HepG2 (cell line): Measurements from ENCODE around the gene DDX50. TPM values are rescaled to one million over a fixed set of nuclear protein-coding genes. Genes with fewer than 3 reads are reported as not detected.
A peak's percentile ranks its signal among the peaks of the same experiment; 100 is the strongest.

Experiments used
- CBX1 ChIP-seq: IDR thresholded peaks from one replicate; pipeline ENCODE4 v1.6.1; 2016; ENCODE audit warnings: antibody characterized with exemption, low read depth
- CREM ChIP-seq, 2 experiments: sonication (generic) in 1 of 2; formaldehyde crosslinking in 1 of 2; IDR thresholded peaks; 2 replicates each; pipeline versions ENCODE4 v1.4.0 to v1.6.1; 2016 to 2020; ENCODE audit warnings: antibody characterized with exemption in 1 of 2, mild to moderate bottlenecking in 1 of 2, missing genetic modification reagents in 1 of 2
- ESRRA ChIP-seq: sonication (generic); formaldehyde crosslinking; IDR thresholded peaks from 2 replicates; pipeline ENCODE4 v1.5.1; 2020; ENCODE audit warnings: mild to moderate bottlenecking, low read depth, missing genetic modification reagents
- ETV5 ChIP-seq: IDR thresholded peaks from 2 replicates; pipeline ENCODE4 v1.6.1; 2018; ENCODE audit warnings: missing biosample characterization, missing genetic modification reagents, inconsistent platforms, borderline replicate concordance
- FIP1L1 ChIP-seq: fragments of 200-400 bp; formaldehyde crosslinking; IDR thresholded peaks from 2 replicates; pipeline ENCODE4 v1.6.1; 2018; ENCODE audit warnings: low read depth, mild to moderate bottlenecking, low read length, moderate library complexity, borderline replicate concordance; ENCODE audit not compliant: insufficient read depth
- FOXA3 ChIP-seq: IDR thresholded peaks from 2 replicates; pipeline ENCODE4 v1.6.1; 2016; ENCODE audit warnings: missing genetic modification reagents, missing compliant biosample characterization
- FUBP1 ChIP-seq: sonication (generic); formaldehyde crosslinking; IDR thresholded peaks from 2 replicates; pipeline ENCODE4 v1.5.1; 2020; ENCODE audit warnings: missing genetic modification reagents, mild to moderate bottlenecking, borderline replicate concordance
- HNF4A ChIP-seq: sonication (generic); formaldehyde crosslinking; IDR thresholded peaks from 2 replicates; pipeline ENCODE4 v1.4.0; 2020; ENCODE audit warnings: missing genetic modification reagents
- PAXIP1 ChIP-seq: sonication (generic); formaldehyde crosslinking; conservative IDR thresholded peaks from 2 replicates; pipeline ENCODE4 v1.4.0; 2020; ENCODE audit warnings: mild to moderate bottlenecking, missing genetic modification reagents, moderate library complexity
- REXO4 ChIP-seq: sonication (generic); formaldehyde crosslinking; IDR thresholded peaks from 2 replicates; pipeline ENCODE4 v1.8.0; 2022; ENCODE audit warnings: missing genetic modification reagents, mild to moderate bottlenecking, borderline replicate concordance
- SIX1 ChIP-seq: sonication (generic); formaldehyde crosslinking; IDR thresholded peaks from 2 replicates; pipeline ENCODE4 v1.4.0; 2020; ENCODE audit warnings: missing genetic modification reagents, borderline replicate concordance
- TSC22D2 ChIP-seq: sonication (generic); formaldehyde crosslinking; IDR thresholded peaks from 2 replicates; pipeline ENCODE4 v1.5.1; 2020; ENCODE audit warnings: missing genetic modification reagents, mild to moderate bottlenecking, borderline replicate concordance
- ZBTB39 ChIP-seq: sonication (generic); formaldehyde crosslinking; IDR thresholded peaks from 2 replicates; pipeline ENCODE4 v1.5.0; 2020; ENCODE audit warnings: missing genetic modification reagents
- ZNF274 ChIP-seq: sonication (generic); formaldehyde crosslinking; IDR thresholded peaks from 2 replicates; pipeline ENCODE4 v1.5.1; 2020; ENCODE audit warnings: mild to moderate bottlenecking, missing genetic modification reagents
- ZNF350 ChIP-seq: sonication (generic); formaldehyde crosslinking; IDR thresholded peaks from 2 replicates; pipeline ENCODE4 v1.4.0; 2020; ENCODE audit warnings: mild to moderate bottlenecking, low read depth, missing genetic modification reagents, borderline replicate concordance
- ZNF460 ChIP-seq: sonication (generic); formaldehyde crosslinking; IDR thresholded peaks from 2 replicates; pipeline ENCODE4 v1.5.1; 2020; ENCODE audit warnings: missing genetic modification reagents, mild to moderate bottlenecking, borderline replicate concordance
- ZNF878 ChIP-seq: sonication (generic); formaldehyde crosslinking; IDR thresholded peaks from 2 replicates; pipeline ENCODE4 v1.8.1; 2023; ENCODE audit warnings: mild to moderate bottlenecking, missing genetic modification reagents, moderate library complexity
- ZSCAN21 ChIP-seq: sonication (generic); formaldehyde crosslinking; IDR thresholded peaks from 2 replicates; pipeline ENCODE4 v1.8.0; 2022; ENCODE audit warnings: mild to moderate bottlenecking, missing genetic modification reagents, moderate library complexity, borderline replicate concordance
- ZSCAN31 ChIP-seq: sonication (generic); formaldehyde crosslinking; IDR thresholded peaks from 2 replicates; pipeline ENCODE4 v1.5.0; 2020; ENCODE audit warnings: low read depth, mild to moderate bottlenecking, missing genetic modification reagents
- ZSCAN9 ChIP-seq: IDR thresholded peaks from 2 replicates; pipeline ENCODE4 v1.6.1; 2016; ENCODE audit warnings: borderline replicate concordance
- polyA plus RNA-seq, 8 experiments: library from polyadenylated mRNA; depleted of rRNA in 3 of 8; stranded (reverse) in 7 of 8; unstranded in 1 of 8; fragments of >200 nt; fragmentation: Illumina TruSeq in 4 of 8; extraction: Trizol in 4 of 8; gene quantifications; 2 replicates each; pipeline versions ENCODE4 v1.2.1 to v1.2.3, GENCODE V29; 2011 to 2016; ENCODE audit warnings: low read depth in 4 of 8, missing spikeins in 1 of 8, mixed read lengths in 1 of 8; ENCODE audit not compliant: insufficient read depth in 1 of 8
- total RNA-seq, 5 experiments: library from RNA; depleted of rRNA; stranded (reverse); fragments of >200 nt; fragmentation: Illumina TruSeq; extraction: Trizol; gene quantifications; 2 replicates each; pipeline ENCODE4 v1.2.3, GENCODE V29; 2016; ENCODE audit warnings: low read depth in 1 of 5

Gene DDX50
- total and polyA plus RNA-seq, 2 of the 13 experiments (the other 11 are each of a cell fraction or from before 2014, with no cell fraction given) = 19.0 to 38.2 TPM

GRCh38 chr10:68876246-68877138 is 24.6 kb upstream of the DDX50 start (continued):
- TF ChIP-seq FIP1L1 (no peak), ZNF460 (CRISPR knock-in tag) (peak; percentile 33; the same call in 1 of the 2 replicates), CREM (IDR thresholded peaks at IDR 0.05) (peak; percentile 84), CREM (CRISPR knock-in tag; IDR thresholded peaks at IDR 0.05) (no peak), FOXA3 (peak; percentile 98), SIX1 (CRISPR knock-in tag) (peak; percentile 60; the same call in 1 of the 2 replicates), CBX1 (peak; percentile 64), ZSCAN21 (CRISPR knock-in tag) (0 out of 2 replicates have a peak, but pooled peaks have one; percentile 29), ESRRA (CRISPR knock-in tag) (peak; percentile 65; the same call in 1 of the 2 replicates), ZNF878 (peak; percentile 61; the same call in 1 of the 2 replicates), ZBTB39 (CRISPR knock-in tag) (no peak), HNF4A (CRISPR knock-in tag) (peak; percentile 100), TSC22D2 (CRISPR knock-in tag) (peak; percentile 51; the same call in 1 of the 2 replicates), ZNF274 (CRISPR knock-in tag) (no peak), PAXIP1 (CRISPR knock-in tag) (peak; percentile 100), ZSCAN31 (CRISPR knock-in tag) (peak; percentile 49; the same call in 1 of the 2 replicates), FUBP1 (CRISPR knock-in tag) (no peak), ZSCAN9 (CRISPR knock-in tag) (peak; percentile 84; the same call in 1 of the 2 replicates), REXO4 (CRISPR knock-in tag) (no peak), ZNF350 (CRISPR knock-in tag) (peak; percentile 54; the same call in 1 of the 2 replicates), ETV5 (CRISPR knock-in tag) (peak; percentile 44; the same call in 1 of the 2 replicates)
